GM12878 (cell line): ENCODE measurements around the gene NTSR1. TPM values are rescaled to one million over a fixed set of nuclear protein-coding genes. Genes with fewer than 3 reads are reported as not detected.

Source experiments
- ATAC-seq: fragments of 200-7000 bp; cut with Tn5 transposase; 3 replicates; pipeline ENCODE4 v1.9.1; 2020; ENCODE audit warnings: mild to moderate bottlenecking, moderate library complexity
- BruUV-seq: library from RNA; stranded (reverse); fragments of 400-500 nt; replicated peaks from 2 replicates; lab custom pipeline; 2021; lab: Mats Ljungman, UMichigan
- CTCF ChIA-PET: fragments of 300-600 bp; sonication (Branson Sonifier 250); formaldehyde crosslinking; extraction: SDS; loops from one replicate; lab custom pipeline; 2021; ENCODE audit warnings: inconsistent platforms; lab: Yijun Ruan, JAX
- POLR2A ChIA-PET: fragments of 350-600 bp; formaldehyde crosslinking; extraction: SDS; loops from one replicate; lab custom pipeline; 2021; ENCODE audit warnings: inconsistent platforms; lab: Charles Lee
- RAD21 ChIA-PET: fragments of 300-600 bp; sonication (Branson Sonifier 250); formaldehyde crosslinking; loops from one replicate; lab custom pipeline; 2023; ENCODE audit warnings: antibody characterized with exemption; ENCODE audit not compliant: unreplicated experiment; lab: Charles Lee
- SMC1A ChIA-PET: fragments of 300-600 bp; sonication (Branson Sonifier 250); formaldehyde crosslinking; loops from one replicate; lab custom pipeline; 2023; ENCODE audit not compliant: unreplicated experiment, uncharacterized antibody; lab: Charles Lee
- DNase-seq: peaks from one replicate; pipeline ENCODE4 v3.0.0-alpha.2; 2011; ENCODE audit warnings: low read depth, low spot score
- FAIRE-seq: peaks from 3 replicates; lab custom pipeline; 2011; peaks lifted over from hg19 to GRCh38; lab: Jason Lieb, UNC
- H2AFZ ChIP-seq: 2 replicates; pipeline ENCODE4 v1.6.0; 2011; ENCODE audit warnings: low read depth, low read length, control low read depth; ENCODE audit not compliant: control insufficient read depth
- H3K27ac ChIP-seq: 2 replicates; pipeline ENCODE4 v1.5.1; 2011; ENCODE audit warnings: control low read depth; ENCODE audit not compliant: control insufficient read depth, insufficient read depth
- H3K27me3 ChIP-seq, 2 experiments: replicated peaks in 1 of 2; 2 replicates each; pipeline versions ENCODE4 v1.6.0 to v1.6.1; 2011; ENCODE audit warnings: low read length in 1 of 2; ENCODE audit not compliant: control insufficient read depth in 2 of 2, insufficient read depth in 2 of 2
- H3K36me3 ChIP-seq, 2 experiments: 2 replicates each; pipeline ENCODE4 v1.5.1; 2011; ENCODE audit warnings: low read length in 1 of 2; ENCODE audit not compliant: control insufficient read depth in 2 of 2, insufficient read depth in 2 of 2
- H3K4me1 ChIP-seq: 2 replicates; pipeline ENCODE4 v1.6.1; 2011; ENCODE audit warnings: mild to moderate bottlenecking, low read length, moderate library complexity, mixed read lengths; ENCODE audit not compliant: control insufficient read depth, insufficient read depth
- H3K4me2 ChIP-seq: 2 replicates; pipeline ENCODE4 v1.6.0; 2011; ENCODE audit warnings: control low read depth; ENCODE audit not compliant: control insufficient read depth, insufficient read depth
- H3K4me3 ChIP-seq: fragments of 200-600 bp; sonication (generic); 2 replicates; pipeline ENCODE4 v1.5.1; 2016
- H3K79me2 ChIP-seq: 2 replicates; pipeline ENCODE4 v1.6.0; 2011; ENCODE audit warnings: low read length; ENCODE audit not compliant: control insufficient read depth, insufficient read depth
- H3K9ac ChIP-seq: 2 replicates; pipeline ENCODE4 v1.8.0; 2011; ENCODE audit warnings: low read length, control low read depth, mixed read lengths; ENCODE audit not compliant: control insufficient read depth, insufficient read depth
- H3K9me3 ChIP-seq: replicated peaks from 3 replicates; pipeline ENCODE4 v1.5.1; 2011; ENCODE audit warnings: mild to moderate bottlenecking, low read length; ENCODE audit not compliant: control insufficient read depth, insufficient read depth
- H4K20me1 ChIP-seq: 2 replicates; pipeline ENCODE4 v1.6.0; 2011; ENCODE audit not compliant: control insufficient read depth, insufficient read depth
- ASH2L ChIP-seq: fragments of 300-600, 200-600 bp; sonication (generic); IDR thresholded peaks from 2 replicates; pipeline ENCODE4 v1.6.1; 2017; ENCODE audit warnings: low read depth, mild to moderate bottlenecking, borderline replicate concordance
- ATF7 ChIP-seq: fragments of 450-650 bp; IDR thresholded peaks from 2 replicates; pipeline ENCODE4 v1.6.1; 2016; ENCODE audit warnings: low read depth, mild to moderate bottlenecking
- CHD2 ChIP-seq: IDR thresholded peaks from 2 replicates; pipeline ENCODE4 v1.6.1; 2011; ENCODE audit warnings: low read depth, low read length, improper control_type of control experiment, borderline replicate concordance
- ESRRA ChIP-seq: IDR thresholded peaks from 2 replicates; pipeline ENCODE4 v1.6.1; 2012; ENCODE audit warnings: mild to moderate bottlenecking, low read length, improper control_type of control experiment
- FOXK2 ChIP-seq: fragments of 450-650 bp; IDR thresholded peaks from 2 replicates; pipeline ENCODE4 v1.6.1; 2017; ENCODE audit warnings: mild to moderate bottlenecking, moderate library complexity
- HCFC1 ChIP-seq: fragments of 150-350 bp; IDR thresholded peaks from 2 replicates; pipeline ENCODE4 v1.6.1; 2014; ENCODE audit warnings: low read length
- JUND ChIP-seq: IDR thresholded peaks from 2 replicates; pipeline ENCODE4 v1.6.1; 2012; ENCODE audit warnings: low read depth, mild to moderate bottlenecking, low read length, improper control_type of control experiment, moderate library complexity
- KDM1A ChIP-seq: fragments of 200-600 bp; sonication (generic); IDR thresholded peaks from 2 replicates; pipeline ENCODE4 v1.6.1; 2016; ENCODE audit warnings: borderline replicate concordance
- PAX5 ChIP-seq: IDR thresholded peaks from 2 replicates; pipeline ENCODE4 v1.6.1; 2011; ENCODE audit warnings: low read depth, low read length, borderline replicate concordance
- POLR2AphosphoS2 ChIP-seq: IDR thresholded peaks from 2 replicates; pipeline ENCODE4 v1.6.1; 2011; ENCODE audit warnings: low read depth, mild to moderate bottlenecking, low read length, improper control_type of control experiment, moderate library complexity
- SIN3A ChIP-seq: IDR thresholded peaks from 2 replicates; pipeline ENCODE4 v1.6.1; 2012; ENCODE audit warnings: low read depth, low read length, improper control_type of control experiment
- SMARCA5 ChIP-seq: fragments of 450-650 bp; IDR thresholded peaks from 2 replicates; pipeline ENCODE4 v1.6.1; 2017; ENCODE audit warnings: mild to moderate bottlenecking
- WGBS: methylation state at CpG from one replicate; pipeline ENCODE4 v1.1.6; 2016; ENCODE audit warnings: low lambda C conversion rate; ENCODE audit not compliant: insufficient replicate concordance, insufficient coverage; ENCODE audit errors: missing lambda C conversion rate; 5-methylcytosine and 5-hydroxymethylcytosine counted together
- in situ Hi-C: fragments of 300-500 bp; cut with MboI; formaldehyde crosslinking; loops from 9 replicates; pipeline ENCODE4 v1.14.3; 2018; ENCODE audit warnings: mixed read lengths
- intact Hi-C: fragments of 100-400 bp; cut with micrococcal nuclease; formaldehyde crosslinking; loops from one replicate; pipeline ENCODE4 v1.14.2; 2022; ENCODE audit not compliant: unreplicated experiment
- polyA plus RNA-seq, 11 experiments: library from polyadenylated mRNA; depleted of rRNA in 4 of 11; unstranded in 6 of 11; stranded (reverse) in 5 of 11; fragments of >200 nt; fragmentation: Nextera tagmentation in 4 of 11; fragmentation: Illumina TruSeq in 1 of 11; extraction: Ambion mirVana in 4 of 11; extraction: Trizol in 1 of 11; gene quantifications; 1 replicate in 1 of 11; 2 replicates in 10 of 11; pipeline versions ENCODE4 v1.2.1 to v1.2.3, GENCODE V29; 2011 to 2016; ENCODE audit warnings: inconsistent platforms in 2 of 11, missing spikeins in 2 of 11, low read depth in 1 of 11
- total RNA-seq, 4 experiments: library from RNA; depleted of rRNA in 3 of 4; stranded (reverse); fragments of >200 nt in 3 of 4; fragmentation: Illumina TruSeq in 1 of 4; extraction: Trizol in 1 of 4; gene quantifications; 2 replicates each; pipeline versions ENCODE4 v1.2.1 to v1.2.3, GENCODE V29; 2013 to 2021
- TF ChIP-seq, protein P1 (sequence below): fragments of 150-350 bp; IDR thresholded peaks from 2 replicates; pipeline ENCODE4 v1.6.1; 2016; ENCODE audit warnings: low read depth, low read length
- TF ChIP-seq, protein P2 (sequence below): fragments of 450-650 bp; IDR thresholded peaks from 2 replicates; pipeline ENCODE4 v1.6.1; 2017; ENCODE audit warnings: mild to moderate bottlenecking
- TF ChIP-seq, protein P3 (sequence below): fragments of 450-650 bp; IDR thresholded peaks from 2 replicates; pipeline ENCODE4 v1.6.1; 2014; ENCODE audit warnings: mild to moderate bottlenecking

The NTSR1 gene
- total and polyA plus RNA-seq, 10 of the 15 experiments (the other 5 are each of a cell fraction or from before 2014, with no cell fraction given), result not detected

DNA sequence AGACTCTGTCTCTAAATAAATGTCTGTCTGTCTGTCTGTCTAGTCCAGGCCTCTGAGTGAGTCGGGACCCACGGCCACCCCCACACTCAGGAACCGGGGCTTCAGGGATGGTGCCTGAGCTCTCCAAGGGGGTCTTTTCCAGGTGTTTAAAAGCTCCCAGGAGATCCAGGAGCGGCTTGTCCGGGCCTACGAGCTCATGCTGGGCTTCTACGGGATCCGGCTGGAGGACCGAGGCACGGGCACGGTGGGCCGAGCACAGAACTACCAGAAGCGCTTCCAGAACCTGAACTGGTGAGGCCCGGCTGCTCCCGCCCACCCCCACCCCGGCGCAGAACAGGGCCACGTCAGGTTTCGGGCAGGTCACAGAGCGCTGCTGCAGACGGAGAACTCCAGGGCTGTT lies 102.7 kb downstream of the NTSR1 start (continued):
- TF ChIP-seq SIN3A (no peak), KDM1A (no peak), ASH2L (no peak), FOXK2 (no peak), HCFC1 (no peak)
- TF ChIP-seq, protein P1, sequence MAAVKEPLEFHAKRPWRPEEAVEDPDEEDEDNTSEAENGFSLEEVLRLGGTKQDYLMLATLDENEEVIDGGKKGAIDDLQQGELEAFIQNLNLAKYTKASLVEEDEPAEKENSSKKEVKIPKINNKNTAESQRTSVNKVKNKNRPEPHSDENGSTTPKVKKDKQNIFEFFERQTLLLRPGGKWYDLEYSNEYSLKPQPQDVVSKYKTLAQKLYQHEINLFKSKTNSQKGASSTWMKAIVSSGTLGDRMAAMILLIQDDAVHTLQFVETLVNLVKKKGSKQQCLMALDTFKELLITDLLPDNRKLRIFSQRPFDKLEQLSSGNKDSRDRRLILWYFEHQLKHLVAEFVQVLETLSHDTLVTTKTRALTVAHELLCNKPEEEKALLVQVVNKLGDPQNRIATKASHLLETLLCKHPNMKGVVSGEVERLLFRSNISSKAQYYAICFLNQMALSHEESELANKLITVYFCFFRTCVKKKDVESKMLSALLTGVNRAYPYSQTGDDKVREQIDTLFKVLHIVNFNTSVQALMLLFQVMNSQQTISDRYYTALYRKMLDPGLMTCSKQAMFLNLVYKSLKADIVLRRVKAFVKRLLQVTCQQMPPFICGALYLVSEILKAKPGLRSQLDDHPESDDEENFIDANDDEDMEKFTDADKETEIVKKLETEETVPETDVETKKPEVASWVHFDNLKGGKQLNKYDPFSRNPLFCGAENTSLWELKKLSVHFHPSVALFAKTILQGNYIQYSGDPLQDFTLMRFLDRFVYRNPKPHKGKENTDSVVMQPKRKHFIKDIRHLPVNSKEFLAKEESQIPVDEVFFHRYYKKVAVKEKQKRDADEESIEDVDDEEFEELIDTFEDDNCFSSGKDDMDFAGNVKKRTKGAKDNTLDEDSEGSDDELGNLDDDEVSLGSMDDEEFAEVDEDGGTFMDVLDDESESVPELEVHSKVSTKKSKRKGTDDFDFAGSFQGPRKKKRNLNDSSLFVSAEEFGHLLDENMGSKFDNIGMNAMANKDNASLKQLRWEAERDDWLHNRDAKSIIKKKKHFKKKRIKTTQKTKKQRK, result no peak
- TF ChIP-seq, all 136 proteins: peak for 0

DNA sequence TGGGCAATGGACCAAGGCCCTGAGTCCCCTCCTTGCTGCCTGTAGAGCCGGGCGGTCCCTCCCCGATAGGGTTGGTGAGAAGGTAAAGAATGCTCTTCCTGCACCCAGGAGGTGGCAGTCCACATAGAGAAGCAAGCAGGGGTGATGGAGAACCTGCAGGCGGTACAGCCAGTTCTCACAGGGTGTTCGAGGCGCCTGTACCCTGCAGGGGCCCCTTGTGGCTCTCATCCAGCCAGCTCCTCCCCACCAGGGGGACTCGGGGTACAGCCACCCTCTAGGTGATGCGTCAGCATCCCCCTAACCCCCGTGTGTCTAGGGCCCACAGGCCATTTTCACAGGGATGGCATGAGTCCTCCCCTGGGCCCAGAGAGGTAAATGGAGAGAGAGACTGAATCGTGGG lies 103.1 kb downstream of the NTSR1 start:
- peaks cover 7% of the 10 kb centered on the region for H3K79me2 ChIP-seq
- H3K27ac ChIP-seq, result no peak overlapping the region
- no peak overlapping the region for H3K4me2 ChIP-seq
- no peak for ATAC-seq
- peaks cover 12 to 35% of the 10 kb centered on the region in 2 experiments; a peak in 3 of 4 replicates for H3K36me3 ChIP-seq
- no peaks in the 10 kb centered on the region for H4K20me1 ChIP-seq
- ChIA-PET POLR2A (no interaction called here), CTCF (no interaction called here), RAD21 (no interaction called here), SMC1A (no interaction called here)
- peaks cover 1 to 8% of the 10 kb centered on the region in 2 experiments; a peak in 2 of 4 replicates for H3K27me3 ChIP-seq
- in situ Hi-C loops, result no loop called here
- intact Hi-C loops, result no loop called here
- BruUV-seq, result no TSS peak
- no peak overlapping the region for H3K4me3 ChIP-seq
- TF ChIP-seq, protein P2, sequence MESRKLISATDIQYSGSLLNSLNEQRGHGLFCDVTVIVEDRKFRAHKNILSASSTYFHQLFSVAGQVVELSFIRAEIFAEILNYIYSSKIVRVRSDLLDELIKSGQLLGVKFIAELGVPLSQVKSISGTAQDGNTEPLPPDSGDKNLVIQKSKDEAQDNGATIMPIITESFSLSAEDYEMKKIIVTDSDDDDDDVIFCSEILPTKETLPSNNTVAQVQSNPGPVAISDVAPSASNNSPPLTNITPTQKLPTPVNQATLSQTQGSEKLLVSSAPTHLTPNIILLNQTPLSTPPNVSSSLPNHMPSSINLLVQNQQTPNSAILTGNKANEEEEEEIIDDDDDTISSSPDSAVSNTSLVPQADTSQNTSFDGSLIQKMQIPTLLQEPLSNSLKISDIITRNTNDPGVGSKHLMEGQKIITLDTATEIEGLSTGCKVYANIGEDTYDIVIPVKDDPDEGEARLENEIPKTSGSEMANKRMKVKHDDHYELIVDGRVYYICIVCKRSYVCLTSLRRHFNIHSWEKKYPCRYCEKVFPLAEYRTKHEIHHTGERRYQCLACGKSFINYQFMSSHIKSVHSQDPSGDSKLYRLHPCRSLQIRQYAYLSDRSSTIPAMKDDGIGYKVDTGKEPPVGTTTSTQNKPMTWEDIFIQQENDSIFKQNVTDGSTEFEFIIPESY, result no peak
- TF ChIP-seq ATF7 (no peak), JUND (no peak), SMARCA5 (no peak), POLR2AphosphoS2 (no peak), HCFC1 (no peak), ASH2L (no peak), ESRRA (no peak), CHD2 (no peak), PAX5 (no peak)
- TF ChIP-seq, protein P3, sequence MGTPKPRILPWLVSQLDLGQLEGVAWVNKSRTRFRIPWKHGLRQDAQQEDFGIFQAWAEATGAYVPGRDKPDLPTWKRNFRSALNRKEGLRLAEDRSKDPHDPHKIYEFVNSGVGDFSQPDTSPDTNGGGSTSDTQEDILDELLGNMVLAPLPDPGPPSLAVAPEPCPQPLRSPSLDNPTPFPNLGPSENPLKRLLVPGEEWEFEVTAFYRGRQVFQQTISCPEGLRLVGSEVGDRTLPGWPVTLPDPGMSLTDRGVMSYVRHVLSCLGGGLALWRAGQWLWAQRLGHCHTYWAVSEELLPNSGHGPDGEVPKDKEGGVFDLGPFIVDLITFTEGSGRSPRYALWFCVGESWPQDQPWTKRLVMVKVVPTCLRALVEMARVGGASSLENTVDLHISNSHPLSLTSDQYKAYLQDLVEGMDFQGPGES, result no peak
- peaks cover 9% of the 10 kb centered on the region for H3K4me1 ChIP-seq
- no peaks in the 10 kb centered on the region for H3K9me3 ChIP-seq
- no peak for FAIRE-seq
- no peak overlapping the region for H2AFZ ChIP-seq
- no peak overlapping the region for H3K9ac ChIP-seq
- WGBS, result 93% methylated on average over 9 of the region's 10 CpGs
- no peak for DNase-seq
